Liver (tissue), 9 donors: ENCODE data around the gene IPPK. TPM values are rescaled to one million over a fixed set of nuclear protein-coding genes. Genes with fewer than 3 reads are reported as not detected.

Experiments
- DNase-seq: peaks from one replicate; pipeline ENCODE4 v3.0.0-alpha.2; 2017; ENCODE audit warnings: low spot score
- H3K27ac ChIP-seq, 2 donors: one replicate each; pipeline ENCODE4 v1.7.0; 2013; ENCODE audit warnings: inconsistent platforms in 2 of 2, low read length in 2 of 2, control low read depth in 1 of 2, low read depth in 1 of 2, mild to moderate bottlenecking in 1 of 2
- H3K27me3 ChIP-seq, 4 donors: one replicate each; pipeline versions ENCODE4 v1.6.1 to v1.7.0; 2013; ENCODE audit warnings: low read length in 3 of 4, inconsistent platforms in 1 of 4, mild to moderate bottlenecking in 1 of 4, moderate library complexity in 1 of 4; ENCODE audit not compliant: control insufficient read depth in 4 of 4, insufficient read depth in 4 of 4
- H3K36me3 ChIP-seq, 4 donors: one replicate each; pipeline versions ENCODE4 v1.6.1 to v1.7.0; 2013; ENCODE audit warnings: low read length in 3 of 4, mild to moderate bottlenecking in 3 of 4, low read depth in 1 of 4, moderate library complexity in 1 of 4; ENCODE audit not compliant: control insufficient read depth in 4 of 4, insufficient read depth in 3 of 4
- H3K4me1 ChIP-seq, 4 donors: one replicate each; pipeline versions ENCODE4 v1.6.1 to v1.7.0; 2013; ENCODE audit warnings: low read length in 3 of 4, mild to moderate bottlenecking in 3 of 4, moderate library complexity in 1 of 4; ENCODE audit not compliant: control insufficient read depth in 4 of 4, insufficient read depth in 4 of 4
- H3K4me3 ChIP-seq, 3 donors: one replicate each; pipeline versions ENCODE4 v1.6.1 to v1.7.0; 2013; ENCODE audit warnings: low read length in 3 of 3, control low read depth in 1 of 3, low read depth in 1 of 3, mild to moderate bottlenecking in 1 of 3
- H3K9ac ChIP-seq, 2 donors: one replicate each; pipeline ENCODE4 v1.7.0; 2013; ENCODE audit warnings: low read length in 2 of 2, mild to moderate bottlenecking in 2 of 2, moderate library complexity in 2 of 2, control low read depth in 1 of 2, low read depth in 1 of 2
- H3K9me3 ChIP-seq, 4 donors: one replicate each; pipeline versions ENCODE4 v1.6.1 to v1.7.0; 2013; ENCODE audit warnings: low read length in 3 of 4; ENCODE audit not compliant: control insufficient read depth in 4 of 4
- EGR1 ChIP-seq, 2 donors: IDR thresholded peaks; 2 replicates each; pipeline ENCODE4 v1.6.1; 2016 to 2018; ENCODE audit warnings: antibody characterized with exemption in 2 of 2, low read depth in 2 of 2
- FOXA1 ChIP-seq: IDR thresholded peaks from 2 replicates; pipeline ENCODE4 v1.6.1; 2016; ENCODE audit warnings: antibody characterized with exemption
- FOXA2 ChIP-seq: IDR thresholded peaks from 2 replicates; pipeline ENCODE4 v1.6.1; 2016; ENCODE audit warnings: antibody characterized with exemption
- GABPA ChIP-seq, 2 donors: IDR thresholded peaks in 1 of 2; conservative IDR thresholded peaks in 1 of 2; 2 replicates each; pipeline ENCODE4 v1.6.1; 2016; ENCODE audit warnings: antibody characterized with exemption in 2 of 2, mild to moderate bottlenecking in 1 of 2, moderate library complexity in 1 of 2
- HNF4A ChIP-seq, 2 donors: conservative IDR thresholded peaks; 2 replicates each; pipeline ENCODE4 v1.6.1; 2016; ENCODE audit warnings: antibody characterized with exemption in 2 of 2, mild to moderate bottlenecking in 2 of 2
- HNF4G ChIP-seq: IDR thresholded peaks from 2 replicates; pipeline ENCODE4 v1.6.1; 2016; ENCODE audit warnings: antibody characterized with exemption
- JUND ChIP-seq, 2 donors: IDR thresholded peaks; 2 replicates each; pipeline ENCODE4 v1.6.1; 2016; ENCODE audit warnings: antibody characterized with exemption in 2 of 2
- MAX ChIP-seq: IDR thresholded peaks from 2 replicates; pipeline ENCODE4 v1.6.1; 2016; ENCODE audit warnings: antibody characterized with exemption
- SP1 ChIP-seq: IDR thresholded peaks from 2 replicates; pipeline ENCODE4 v1.6.1; 2018; ENCODE audit warnings: antibody characterized with exemption, mild to moderate bottlenecking
- TAF1 ChIP-seq: conservative IDR thresholded peaks from 2 replicates; pipeline ENCODE4 v1.6.1; 2016; ENCODE audit warnings: antibody characterized with exemption, mild to moderate bottlenecking
- YY1 ChIP-seq: IDR thresholded peaks from 2 replicates; pipeline ENCODE4 v1.6.1; 2016; ENCODE audit warnings: antibody characterized with exemption, mild to moderate bottlenecking
- WGBS: extraction: QIAGEN DNeasy Blood & Tissue Kit; methylation state at CpG from one replicate; pipeline ENCODE4 v1.1.7; 2013; 5-methylcytosine and 5-hydroxymethylcytosine counted together
- polyA plus RNA-seq, 2 donors: library from polyadenylated mRNA; stranded (reverse) in 1 of 2; unstranded in 1 of 2; fragments of 200-250 nt in 1 of 2; fragments of >200 nt in 1 of 2; fragmentation: Nextera tagmentation in 1 of 2; extraction: Ambion mirVana in 1 of 2; gene quantifications; one replicate each; pipeline versions ENCODE4 v1.2.1 to v1.2.3, GENCODE V29; 2013 to 2015
- total RNA-seq, 2 donors: library from RNA; depleted of rRNA; stranded (reverse); fragments of >200 nt; gene quantifications; one replicate each; pipeline ENCODE4 v1.2.3, GENCODE V29; 2014
- TF ChIP-seq, protein P1 (sequence below): IDR thresholded peaks from 2 replicates; pipeline ENCODE4 v1.6.1; 2016; ENCODE audit warnings: antibody characterized with exemption
- TF ChIP-seq, protein P2 (sequence below): fragments of 150-350 bp; IDR thresholded peaks from 2 replicates; pipeline ENCODE4 v1.5.1; 2017; ENCODE audit warnings: improper control_type of control experiment, low read depth, low read length; ENCODE audit not compliant: missing input control
- donor health status: healthy.
- donor health status: healthy.
- donor health status: healthy.
- donor health status: healthy.
- donor health status: healthy.

The IPPK gene
- total and polyA plus RNA-seq, 4 donors, result 2.1 to 5.9 (median 3.6) TPM

DNA sequence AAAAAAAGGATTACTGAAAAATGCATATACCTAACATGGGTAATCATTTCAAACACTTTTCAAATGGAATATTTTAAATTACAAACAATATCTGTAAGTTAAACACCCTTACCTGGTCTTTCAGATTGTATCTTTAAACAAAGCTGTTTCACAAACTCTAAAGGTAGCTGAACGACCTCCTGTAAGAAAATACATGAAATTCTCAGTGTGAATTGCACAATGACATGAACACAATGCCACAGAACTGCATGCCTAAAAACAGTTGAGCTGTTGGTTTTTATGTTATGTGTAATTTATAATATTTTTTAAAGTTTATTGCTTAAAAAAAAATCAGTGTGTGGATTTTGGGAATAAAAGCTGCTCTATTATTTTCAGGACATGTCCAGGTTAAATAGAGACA lies 17.5 kb downstream of the IPPK start:
- no peak overlapping the region for H3K27ac ChIP-seq
- peaks cover 4 to 22% (median 8%) of the 10 kb centered on the region in 4 donors for H3K36me3 ChIP-seq
- 32% methylated on average over 1 of the region's 1 CpG for WGBS

GRCh38 chr9:92650839-92651621 lies 18.9 kb downstream of the IPPK start:
- H3K27me3 ChIP-seq, result no peaks in the 10 kb centered on the region
- no peaks in the 10 kb centered on the region for H3K9me3 ChIP-seq
- DNase-seq, result no peak
- no peak overlapping the region for H3K9ac ChIP-seq
- peaks cover 4 to 9% (median 6%) of the 10 kb centered on the region in 4 donors for H3K4me1 ChIP-seq
- 84% methylated on average over 10 of the region's 10 CpGs for WGBS
- peak; percentile 12 for TF ChIP-seq SP1
- TF ChIP-seq TAF1, result no peak
- no peak overlapping the region for H3K4me3 ChIP-seq
- H3K27ac ChIP-seq, result no peak overlapping the region
- peaks cover 9 to 33% (median 12%) of the 10 kb centered on the region in 4 donors for H3K36me3 ChIP-seq

More for the DNA sequence above, 17.5 kb downstream of the IPPK start:
- H3K9ac ChIP-seq, result no peak overlapping the region
- no peak overlapping the region for H3K4me3 ChIP-seq
- DNase-seq, result no peak
- peaks cover 9 to 16% (median 11%) of the 10 kb centered on the region in 4 donors for H3K4me1 ChIP-seq
- TF ChIP-seq FOXA2 (no peak), GABPA (IDR thresholded peaks at IDR 0.05 in 1 of 2, conservative IDR thresholded peaks at IDR 0.05 in 1 of 2) (no peak), TAF1 (no peak), HNF4G (no peak), EGR1 (IDR thresholded peaks at IDR 0.05; ENCODE audit: low read depth in 2 of 2) (no peak), YY1 (no peak), HNF4A (conservative IDR thresholded peaks at IDR 0.05) (no peak), JUND (IDR thresholded peaks at IDR 0.05) (no peak), FOXA1 (no peak), MAX (no peak)
- TF ChIP-seq, protein P1, sequence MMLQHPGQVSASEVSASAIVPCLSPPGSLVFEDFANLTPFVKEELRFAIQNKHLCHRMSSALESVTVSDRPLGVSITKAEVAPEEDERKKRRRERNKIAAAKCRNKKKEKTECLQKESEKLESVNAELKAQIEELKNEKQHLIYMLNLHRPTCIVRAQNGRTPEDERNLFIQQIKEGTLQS, result no peak
- TF ChIP-seq, protein P2, sequence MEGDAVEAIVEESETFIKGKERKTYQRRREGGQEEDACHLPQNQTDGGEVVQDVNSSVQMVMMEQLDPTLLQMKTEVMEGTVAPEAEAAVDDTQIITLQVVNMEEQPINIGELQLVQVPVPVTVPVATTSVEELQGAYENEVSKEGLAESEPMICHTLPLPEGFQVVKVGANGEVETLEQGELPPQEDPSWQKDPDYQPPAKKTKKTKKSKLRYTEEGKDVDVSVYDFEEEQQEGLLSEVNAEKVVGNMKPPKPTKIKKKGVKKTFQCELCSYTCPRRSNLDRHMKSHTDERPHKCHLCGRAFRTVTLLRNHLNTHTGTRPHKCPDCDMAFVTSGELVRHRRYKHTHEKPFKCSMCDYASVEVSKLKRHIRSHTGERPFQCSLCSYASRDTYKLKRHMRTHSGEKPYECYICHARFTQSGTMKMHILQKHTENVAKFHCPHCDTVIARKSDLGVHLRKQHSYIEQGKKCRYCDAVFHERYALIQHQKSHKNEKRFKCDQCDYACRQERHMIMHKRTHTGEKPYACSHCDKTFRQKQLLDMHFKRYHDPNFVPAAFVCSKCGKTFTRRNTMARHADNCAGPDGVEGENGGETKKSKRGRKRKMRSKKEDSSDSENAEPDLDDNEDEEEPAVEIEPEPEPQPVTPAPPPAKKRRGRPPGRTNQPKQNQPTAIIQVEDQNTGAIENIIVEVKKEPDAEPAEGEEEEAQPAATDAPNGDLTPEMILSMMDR, result no peak
- no peaks in the 10 kb centered on the region for H3K9me3 ChIP-seq
- H3K27me3 ChIP-seq, result no peaks in the 10 kb centered on the region

GRCh38 chr9:92650296-92650695 lies 19.6 kb downstream of the IPPK start:
- TF ChIP-seq FOXA1 (no peak), JUND (IDR thresholded peaks at IDR 0.05) (no peak), TAF1 (no peak)
- TF ChIP-seq, protein P1, result no peak

More at GRCh38 chr9:92650296-92650695, 19.6 kb downstream of the IPPK start:
- H3K9ac ChIP-seq, result no peak overlapping the region
- H3K4me3 ChIP-seq, result no peak overlapping the region
- peaks cover 0 to 1% (median 0%) of the 10 kb centered on the region in 4 donors for H3K4me1 ChIP-seq
- H3K9me3 ChIP-seq, result no peaks in the 10 kb centered on the region
- H3K36me3 ChIP-seq, result peaks cover 9 to 40% (median 17%) of the 10 kb centered on the region in 4 donors
- no peak overlapping the region for H3K27ac ChIP-seq
- WGBS, result 97% methylated on average over 6 of the region's 6 CpGs
- DNase-seq, result no peak
- no peaks in the 10 kb centered on the region for H3K27me3 ChIP-seq
